Measurements from ENCODE around the gene WDR64. TPM values are rescaled to one million over a fixed set of nuclear protein-coding genes. Genes with fewer than 3 reads are reported as not detected.
"Not testable (repeated sequence)": the region's sequence is repeated elsewhere in the genome, so short reads cannot be mapped to it uniquely, and the experiment has no call there.

The WDR64 gene
- total RNA-seq, 1 donor from 2014 or later = not detected

GRCh38 chr1:241696815-241697639, 44.9 kb downstream of the WDR64 start:
- no peak for FAIRE-seq
- no peak for DNase-seq (ENCODE audit: low spot score in 2 of 2)

- FAIRE-seq (no peak), DNase-seq (ENCODE audit: low spot score in 2 of 2) (no peak)
Observed at GRCh38 chr1:241697640-241698018, 45.5 kb downstream of the WDR64 start.

- no peak for FAIRE-seq
Observed at GRCh38 chr1:241698177-241698576, 46.1 kb downstream of the WDR64 start.

GRCh38 chr1:241701483-241702295, 49.6 kb downstream of the WDR64 start:
- no peak for FAIRE-seq
- DNase-seq (ENCODE audit: low spot score in 2 of 2) = no peak

More at GRCh38 chr1:241698177-241698576, 46.1 kb downstream of the WDR64 start:
- DNase-seq (ENCODE audit: low spot score in 2 of 2) = no peak

- no peak for FAIRE-seq
- no peak for DNase-seq (ENCODE audit: low spot score in 2 of 2)
Observed at GRCh38 chr1:241702442-241703373, 50.6 kb downstream of the WDR64 start.

GRCh38 chr1:241703739-241704138, 51.7 kb downstream of the WDR64 start:
- not testable (repeated sequence) for DNase-seq (ENCODE audit: low spot score in 2 of 2); FAIRE-seq

- no peak for DNase-seq (ENCODE audit: low spot score in 2 of 2)
- no peak for FAIRE-seq
Observed at GRCh38 chr1:241706257-241706656, 54.2 kb downstream of the WDR64 start.

GRCh38 chr1:241706967-241707366, 54.9 kb downstream of the WDR64 start:
- FAIRE-seq (no peak), DNase-seq (ENCODE audit: low spot score in 2 of 2) (no peak)

GRCh38 chr1:241707442-241707841, 55.4 kb downstream of the WDR64 start:
- FAIRE-seq (no peak), DNase-seq (ENCODE audit: low spot score in 2 of 2) (no peak)

- no peak for DNase-seq (ENCODE audit: low spot score in 2 of 2)
- no peak for FAIRE-seq
Observed at GRCh38 chr1:241711326-241711725, 59.2 kb downstream of the WDR64 start.

- DNase-seq (ENCODE audit: low spot score in 2 of 2) = no peak
- no peak for FAIRE-seq
Observed at GRCh38 chr1:241713316-241713715, 61.2 kb downstream of the WDR64 start.

- DNase-seq (ENCODE audit: low spot score in 2 of 2) = no peak
- no peak for FAIRE-seq
Observed at GRCh38 chr1:241714321-241715218, 62.5 kb downstream of the WDR64 start.

GRCh38 chr1:241715435-241715834, 63.4 kb downstream of the WDR64 start:
- DNase-seq (ENCODE audit: low spot score in 2 of 2) (no peak), FAIRE-seq (no peak)

- DNase-seq (ENCODE audit: low spot score in 2 of 2) = no peak
Observed at GRCh38 chr1:241715956-241716355, 63.9 kb downstream of the WDR64 start.

GRCh38 chr1:241716915-241717656, 65.0 kb downstream of the WDR64 start:
- DNase-seq (ENCODE audit: low spot score in 2 of 2) (no peak), FAIRE-seq (no peak)

More at GRCh38 chr1:241715956-241716355, 63.9 kb downstream of the WDR64 start:
- FAIRE-seq = no peak

- no peak for DNase-seq (ENCODE audit: low spot score in 2 of 2)
- FAIRE-seq = no peak
Observed at GRCh38 chr1:241717975-241718374, 65.9 kb downstream of the WDR64 start.

GRCh38 chr1:241721011-241721410, 68.9 kb downstream of the WDR64 start:
- FAIRE-seq (no peak), DNase-seq (ENCODE audit: low spot score in 2 of 2) (no peak)

GRCh38 chr1:241722947-241723346, 70.9 kb downstream of the WDR64 start:
- no peak for DNase-seq (ENCODE audit: low spot score in 2 of 2)
- FAIRE-seq = no peak

All from frontal cortex (tissue), 4 donors.